GM12874 (cell line): ENCODE measurements around the gene RSRC1.

Experiments
- TF ChIP-seq, protein P1 (sequence below): IDR thresholded peaks from 2 replicates; pipeline ENCODE4 v1.5.1; 2011; ENCODE audit warnings: low read depth, mild to moderate bottlenecking, control low read depth, low read length, moderate library complexity; ENCODE audit not compliant: insufficient read depth

RSRC1 gene

DNA sequence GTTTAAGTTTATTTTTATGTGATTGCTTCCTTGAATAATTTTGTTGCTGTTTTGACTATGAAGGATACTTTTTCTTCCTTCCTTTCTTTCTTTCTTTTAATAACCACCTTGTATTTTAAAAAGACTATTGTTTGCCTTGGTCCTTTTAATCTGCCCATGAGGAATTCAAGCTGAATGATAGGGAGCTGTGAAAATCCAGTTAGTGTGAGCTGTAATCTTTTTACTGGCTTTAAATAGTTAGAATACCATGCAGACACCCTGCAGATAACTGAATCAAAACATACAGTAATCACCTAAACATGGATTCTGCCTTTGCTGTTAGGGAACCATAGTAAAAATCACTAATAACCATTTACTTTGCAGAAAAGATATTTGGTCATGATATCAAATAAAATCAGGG is 110.7 kb downstream of the RSRC1 start:
- TF ChIP-seq, protein P1, sequence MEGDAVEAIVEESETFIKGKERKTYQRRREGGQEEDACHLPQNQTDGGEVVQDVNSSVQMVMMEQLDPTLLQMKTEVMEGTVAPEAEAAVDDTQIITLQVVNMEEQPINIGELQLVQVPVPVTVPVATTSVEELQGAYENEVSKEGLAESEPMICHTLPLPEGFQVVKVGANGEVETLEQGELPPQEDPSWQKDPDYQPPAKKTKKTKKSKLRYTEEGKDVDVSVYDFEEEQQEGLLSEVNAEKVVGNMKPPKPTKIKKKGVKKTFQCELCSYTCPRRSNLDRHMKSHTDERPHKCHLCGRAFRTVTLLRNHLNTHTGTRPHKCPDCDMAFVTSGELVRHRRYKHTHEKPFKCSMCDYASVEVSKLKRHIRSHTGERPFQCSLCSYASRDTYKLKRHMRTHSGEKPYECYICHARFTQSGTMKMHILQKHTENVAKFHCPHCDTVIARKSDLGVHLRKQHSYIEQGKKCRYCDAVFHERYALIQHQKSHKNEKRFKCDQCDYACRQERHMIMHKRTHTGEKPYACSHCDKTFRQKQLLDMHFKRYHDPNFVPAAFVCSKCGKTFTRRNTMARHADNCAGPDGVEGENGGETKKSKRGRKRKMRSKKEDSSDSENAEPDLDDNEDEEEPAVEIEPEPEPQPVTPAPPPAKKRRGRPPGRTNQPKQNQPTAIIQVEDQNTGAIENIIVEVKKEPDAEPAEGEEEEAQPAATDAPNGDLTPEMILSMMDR = no peak

DNA sequence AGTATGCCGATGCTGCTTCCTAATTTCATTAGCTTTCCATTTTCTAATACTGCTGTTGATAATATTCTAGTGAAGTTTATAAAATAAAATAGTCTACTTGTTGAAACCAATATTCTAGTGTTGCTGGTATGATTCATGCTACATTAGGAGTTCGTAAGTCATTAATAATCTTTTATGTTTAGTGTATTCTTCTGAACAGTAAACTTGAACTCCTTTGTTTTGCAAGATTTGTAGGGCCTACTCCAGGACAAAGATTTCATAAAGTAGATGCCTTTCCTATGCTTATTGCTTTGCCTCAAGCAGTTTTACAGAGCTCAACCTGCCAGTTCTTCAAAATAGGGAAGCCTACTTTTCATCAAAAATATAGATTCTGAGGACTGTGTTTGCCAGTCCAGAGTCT is 111.5 kb downstream of the RSRC1 start:
- TF ChIP-seq, protein P1 = no peak

DNA sequence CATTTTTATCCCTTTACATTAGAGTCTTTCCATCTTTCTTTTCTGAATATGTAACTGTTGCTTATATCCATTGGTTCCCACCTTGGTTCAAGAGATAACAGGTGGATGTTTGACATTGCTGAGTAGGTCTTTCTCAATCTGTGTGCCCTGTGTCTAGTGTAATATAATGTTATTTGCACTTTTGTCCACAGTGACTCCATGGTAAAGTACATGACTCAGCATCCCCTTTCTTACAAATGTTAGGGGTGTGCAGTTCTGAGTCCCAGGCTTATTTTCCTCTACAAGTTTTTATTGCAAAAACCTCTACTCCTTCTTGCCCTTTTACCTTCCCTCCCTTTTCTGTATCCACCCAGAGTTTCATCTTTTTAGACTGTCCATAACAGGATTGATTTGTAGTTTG is 116.5 kb downstream of the RSRC1 start:
- TF ChIP-seq, protein P1 = no peak

DNA sequence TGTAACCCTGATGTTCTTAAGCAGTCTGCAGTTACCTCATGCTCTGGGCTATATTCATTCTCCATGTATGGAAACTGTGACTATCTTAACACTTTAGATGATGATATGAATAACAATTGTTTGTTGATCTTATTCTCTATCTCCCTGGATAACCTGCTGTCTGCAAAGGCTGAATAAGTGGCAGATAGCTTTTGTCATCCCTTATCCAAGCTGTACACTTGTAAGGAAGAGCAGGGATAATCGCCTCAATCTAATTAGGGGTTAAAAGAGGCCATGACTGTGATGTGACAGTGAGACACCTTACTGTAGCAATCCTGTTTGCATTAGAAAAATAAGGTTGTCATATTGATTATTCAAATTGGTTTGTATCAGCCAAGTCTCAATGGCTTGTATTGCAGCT is 123.9 kb downstream of the RSRC1 start:
- TF ChIP-seq, protein P1 = no peak

DNA sequence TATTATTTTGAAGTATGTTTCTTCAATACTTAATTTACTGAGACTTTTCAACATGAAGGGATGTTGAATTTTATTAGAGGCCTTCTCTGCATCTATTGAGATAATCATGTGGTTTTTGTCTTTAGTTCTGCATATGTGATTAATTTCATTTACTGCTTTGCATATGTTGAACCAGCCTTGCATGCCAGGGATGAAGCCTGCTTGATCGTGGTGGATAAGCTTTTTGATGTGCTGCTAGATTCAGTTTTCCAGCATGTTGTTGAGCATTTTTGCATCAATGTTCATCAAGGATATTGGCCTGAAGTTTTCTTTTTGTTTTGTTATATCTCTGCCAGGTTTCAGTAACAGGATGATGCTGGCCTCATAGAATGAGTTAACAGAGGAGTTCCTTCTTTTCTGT is 134.4 kb downstream of the RSRC1 start:
- TF ChIP-seq, protein P1 = no peak

DNA sequence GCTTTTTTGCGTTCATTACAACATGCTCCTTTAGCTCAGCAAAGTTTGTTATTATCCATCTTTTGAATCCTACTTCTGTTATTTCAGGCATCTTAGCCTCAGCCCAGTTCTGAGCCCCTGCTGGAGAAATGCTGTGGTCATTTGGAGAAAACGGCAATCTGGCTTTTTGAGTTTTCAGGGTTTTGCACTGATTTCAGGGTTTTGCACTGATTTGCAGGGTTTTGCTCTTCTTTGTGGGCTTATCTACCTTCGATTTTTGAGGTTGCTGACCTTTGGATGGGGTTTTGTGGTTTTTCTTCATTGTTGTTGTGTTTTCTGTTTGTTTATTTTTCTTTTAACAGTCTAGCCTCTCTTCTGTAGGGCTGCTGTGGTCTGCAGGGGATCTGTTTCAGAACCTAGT is 137.4 kb downstream of the RSRC1 start:
- TF ChIP-seq, protein P1 = no peak

DNA sequence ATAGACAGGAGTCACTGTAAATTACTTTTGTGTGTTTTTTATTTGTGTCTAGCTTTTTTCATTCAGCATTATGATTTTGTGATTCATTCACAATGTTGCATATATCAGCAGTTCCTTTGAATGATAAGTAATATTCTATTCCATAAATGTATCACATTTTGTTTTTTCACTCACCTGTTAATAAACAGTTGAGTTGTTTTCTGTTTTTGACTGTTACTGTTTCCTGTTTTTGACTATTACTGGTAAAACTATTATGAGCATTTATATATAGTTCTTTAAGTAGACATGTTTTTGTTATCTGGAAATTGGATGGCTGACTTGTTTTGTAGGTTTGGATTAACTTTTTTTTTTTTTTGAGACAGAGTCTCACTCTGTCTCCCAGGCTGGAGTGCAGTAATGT is 138.4 kb downstream of the RSRC1 start:
- TF ChIP-seq, protein P1 = no peak

DNA sequence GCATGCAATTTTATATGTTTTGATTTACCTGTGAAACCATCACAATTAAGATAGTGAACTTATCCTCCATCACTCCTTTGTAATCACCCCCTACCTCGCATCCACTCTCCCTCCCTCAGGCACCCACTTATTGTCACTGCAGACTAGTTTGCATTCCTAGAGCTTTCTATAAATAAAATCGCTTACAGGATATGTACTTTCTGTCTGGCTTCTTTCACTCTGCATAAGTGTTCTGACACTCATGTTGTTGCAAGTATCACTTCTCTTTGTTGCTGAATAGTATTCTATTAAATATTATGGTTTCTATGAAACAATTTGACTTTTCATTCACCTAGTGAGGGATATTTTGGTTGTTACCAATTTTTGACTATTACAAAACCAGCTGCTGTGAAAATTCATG is 139.3 kb downstream of the RSRC1 start:
- TF ChIP-seq, protein P1 = no peak
